ENCODE results near the gene HOXD10.
A peak's percentile ranks its signal among the peaks of the same experiment; 100 is the strongest.

The HOXD10 gene

GRCh38 chr2:176101216-176101830, 15.3 kb upstream of the HOXD10 start:
- H3K4me3 ChIP-seq, result no peak overlapping the region
- no peak for DNase-seq (ENCODE audit: low spot score)
- no peak overlapping the region for H3K27ac ChIP-seq
- no peak for TF ChIP-seq CTCF (IDR thresholded peaks at IDR 0.05)

- DNase-seq (ENCODE audit: low spot score), result no peak
- no peak for TF ChIP-seq CTCF (IDR thresholded peaks at IDR 0.05)
- no peak overlapping the region for H3K27ac ChIP-seq
These were observed 14.7 kb upstream of the HOXD10 start for GRCh38 chr2:176101842-176102241.

GRCh38 chr2:176102309-176102866, 14.2 kb upstream of the HOXD10 start:
- TF ChIP-seq CTCF (IDR thresholded peaks at IDR 0.05), result no peak
- no peak overlapping the region for H3K4me3 ChIP-seq
- no peak for DNase-seq (ENCODE audit: low spot score)
- H3K27ac ChIP-seq, result no peak overlapping the region

More at GRCh38 chr2:176101842-176102241, 14.7 kb upstream of the HOXD10 start:
- H3K4me3 ChIP-seq, result no peak overlapping the region

- TF ChIP-seq CTCF (IDR thresholded peaks at IDR 0.05), result no peak
- no peak for DNase-seq (ENCODE audit: low spot score)
- Histone ChIP-seq H3K4me3 (no peak overlapping the region), H3K27ac (no peak overlapping the region)
These were observed 13.4 kb upstream of the HOXD10 start for GRCh38 chr2:176103194-176103593.

- Histone ChIP-seq H3K27ac (no peak overlapping the region), H3K4me3 (peak overlapping the region; percentile 53)
- no peak for TF ChIP-seq CTCF (IDR thresholded peaks at IDR 0.05)
- DNase-seq (ENCODE audit: low spot score), result no peak
These were observed 12.7 kb upstream of the HOXD10 start for GRCh38 chr2:176103742-176104315.

GRCh38 chr2:176104316-176105077, 12.1 kb upstream of the HOXD10 start:
- no peak for TF ChIP-seq CTCF (IDR thresholded peaks at IDR 0.05)
- Histone ChIP-seq H3K4me3 (peak overlapping the region; percentile 53), H3K27ac (no peak overlapping the region)
- no peak for DNase-seq (ENCODE audit: low spot score)
